ENCODE results near the gene RGS2.

RGS2 gene

GRCh38 chr1:192860478-192861185 is 51.8 kb downstream of the RGS2 start:
- ChIA-PET CTCF (interaction anchor here (0.9 to 1.0 kb wide), 2 partner anchors 54 to 98 kb away, joined by 3 read pairs; no protein-coding TSS in a partner anchor), POLR2A (ENCODE audit: low non-redundant PET) (no interaction called here)
- TF ChIP-seq CTCF (conservative IDR thresholded peaks at IDR 0.05; ENCODE audit: low read depth) = no peak
- DNase-seq (ENCODE audit: low spot score) = no peak
- no peak overlapping the region for H3K27ac ChIP-seq

- H3K27ac ChIP-seq = no peak overlapping the region
- DNase-seq (ENCODE audit: low spot score) = peak; percentile 41
- POLR2A ChIA-PET (ENCODE audit: low non-redundant PET) = no interaction called here
- CTCF ChIA-PET = interaction anchor here (0.6 to 0.7 kb wide), 3 partner anchors 121 to 449 kb away, joined by 3 read pairs; no protein-coding TSS in a partner anchor
- TF ChIP-seq CTCF (conservative IDR thresholded peaks at IDR 0.05; ENCODE audit: low read depth) = no peak
Measured at GRCh38 chr1:192861860-192862259, 53.0 kb downstream of the RGS2 start.

Data from RWPE1 (cell line).